ENCODE results near the gene SPRR4. TPM values are rescaled to one million over a fixed set of nuclear protein-coding genes. Genes with fewer than 3 reads are reported as not detected.

SPRR4 gene
- total RNA-seq, 4 donors from 2014 or later = not detected

DNA sequence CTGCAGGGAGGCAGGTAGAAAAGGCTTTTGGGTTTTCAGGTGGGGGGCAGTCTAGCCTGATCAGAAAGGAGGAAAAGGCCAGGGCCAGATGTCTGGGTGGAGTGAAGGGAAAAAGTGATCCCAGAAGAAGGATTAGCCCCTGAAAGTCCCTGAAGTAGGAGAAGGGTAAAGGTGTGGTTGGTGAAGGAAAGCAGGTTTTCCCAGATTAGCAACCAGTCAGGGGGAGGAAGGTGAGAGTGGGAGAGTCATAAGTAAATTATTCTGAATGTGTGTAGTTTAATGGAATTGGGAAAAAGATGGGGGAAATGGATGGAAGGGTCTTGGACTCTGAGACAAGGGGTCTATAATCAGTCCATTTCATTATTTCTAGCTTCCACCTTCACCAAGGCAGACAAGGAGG is 12.8 kb downstream of the SPRR4 start:
- TF ChIP-seq, protein P1, sequence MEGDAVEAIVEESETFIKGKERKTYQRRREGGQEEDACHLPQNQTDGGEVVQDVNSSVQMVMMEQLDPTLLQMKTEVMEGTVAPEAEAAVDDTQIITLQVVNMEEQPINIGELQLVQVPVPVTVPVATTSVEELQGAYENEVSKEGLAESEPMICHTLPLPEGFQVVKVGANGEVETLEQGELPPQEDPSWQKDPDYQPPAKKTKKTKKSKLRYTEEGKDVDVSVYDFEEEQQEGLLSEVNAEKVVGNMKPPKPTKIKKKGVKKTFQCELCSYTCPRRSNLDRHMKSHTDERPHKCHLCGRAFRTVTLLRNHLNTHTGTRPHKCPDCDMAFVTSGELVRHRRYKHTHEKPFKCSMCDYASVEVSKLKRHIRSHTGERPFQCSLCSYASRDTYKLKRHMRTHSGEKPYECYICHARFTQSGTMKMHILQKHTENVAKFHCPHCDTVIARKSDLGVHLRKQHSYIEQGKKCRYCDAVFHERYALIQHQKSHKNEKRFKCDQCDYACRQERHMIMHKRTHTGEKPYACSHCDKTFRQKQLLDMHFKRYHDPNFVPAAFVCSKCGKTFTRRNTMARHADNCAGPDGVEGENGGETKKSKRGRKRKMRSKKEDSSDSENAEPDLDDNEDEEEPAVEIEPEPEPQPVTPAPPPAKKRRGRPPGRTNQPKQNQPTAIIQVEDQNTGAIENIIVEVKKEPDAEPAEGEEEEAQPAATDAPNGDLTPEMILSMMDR (IDR thresholded peaks at IDR 0.05 in 4 of 5, conservative IDR thresholded peaks at IDR 0.05 in 1 of 5) = no peak
- TF ChIP-seq POLR2A (IDR thresholded peaks at IDR 0.05) = no peak
- Histone ChIP-seq H3K4me1 (no peaks in the 10 kb centered on the region), H3K9me3 (no peaks in the 10 kb centered on the region), H3K27me3 (no peaks in the 10 kb centered on the region), H3K27ac (no peak overlapping the region), H3K4me3 (no peak overlapping the region), H3K36me3 (no peaks in the 10 kb centered on the region)
- no peak for ATAC-seq
- in situ Hi-C loops (cut with MboI; ENCODE audit: low sequenced_read_pairs in 4 of 4) (no loop called here), intact Hi-C loops (cut with DNase I; ENCODE audit: low total_unique reads) (no loop called here)
- DNase-seq = no peak

DNA sequence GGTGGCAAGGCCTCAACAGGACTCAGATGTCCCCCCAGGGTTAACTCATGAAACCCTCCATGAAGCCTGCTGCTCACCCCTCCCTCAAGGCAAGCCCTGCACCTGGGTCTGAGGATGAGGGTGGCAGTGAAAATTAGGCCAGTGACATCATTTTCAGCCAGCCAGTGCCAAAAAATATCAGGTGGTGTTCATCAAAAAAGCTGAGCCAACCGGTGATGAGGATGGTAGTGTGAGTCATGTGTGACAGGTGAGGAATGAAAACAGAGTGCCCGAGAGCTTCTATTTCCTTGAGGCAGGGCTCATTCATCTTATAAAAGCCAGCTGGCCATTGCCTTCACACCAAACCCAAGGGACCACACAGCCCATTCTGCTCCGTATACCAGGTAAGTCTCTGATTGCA is 13.3 kb downstream of the SPRR4 start, which contains the start of gene SPRR1A:
TSS of gene SPRR1A (plus strand) at position 339 of the 400 bp plus-strand sequence. CDS start 1,150 bp downstream, outside the sequence.
- H3K36me3 ChIP-seq = no peaks in the 10 kb centered on the region
- no peak for ATAC-seq
- no peaks in the 10 kb centered on the region for H3K4me1 ChIP-seq
- H3K27me3 ChIP-seq = no peaks in the 10 kb centered on the region
- intact Hi-C loops (cut with DNase I; ENCODE audit: low total_unique reads) = no loop called here
- DNase-seq = no peak
- no peak within 1 kb of the TSS for H3K4me3 ChIP-seq
- H3K27ac ChIP-seq = no peak within 1 kb of the TSS
- H3K9me3 ChIP-seq = no peaks in the 10 kb centered on the region
- TF ChIP-seq POLR2A (IDR thresholded peaks at IDR 0.05) = no peak
- TF ChIP-seq, protein P1 (IDR thresholded peaks at IDR 0.05 in 4 of 5, conservative IDR thresholded peaks at IDR 0.05 in 1 of 5) = no peak
- in situ Hi-C loops (cut with MboI; ENCODE audit: low sequenced_read_pairs in 4 of 4) = no loop called here

DNA sequence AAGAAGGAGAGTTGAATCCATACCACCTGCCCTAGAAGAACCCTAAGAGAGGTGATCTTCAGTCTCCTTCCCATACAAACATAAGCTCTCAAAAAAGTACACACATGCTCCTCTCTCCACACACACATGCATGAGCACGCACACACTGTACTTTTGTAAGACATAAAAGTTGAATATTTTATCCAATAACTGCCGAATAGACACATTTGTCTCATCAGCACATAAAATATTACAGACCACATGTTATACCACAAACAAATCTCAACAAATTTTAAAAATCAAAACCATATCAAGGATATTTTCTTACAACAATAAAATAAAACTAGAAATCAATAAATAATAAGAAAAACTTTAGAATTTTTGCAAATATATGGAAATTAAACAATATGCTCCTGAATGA is 16.1 kb downstream of the SPRR4 start:
- in situ Hi-C loops (cut with MboI; ENCODE audit: low sequenced_read_pairs in 4 of 4) = no loop called here
- Histone ChIP-seq H3K27ac (no peak overlapping the region), H3K27me3 (no peaks in the 10 kb centered on the region), H3K4me3 (no peak overlapping the region), H3K4me1 (no peaks in the 10 kb centered on the region), H3K9me3 (no peaks in the 10 kb centered on the region), H3K36me3 (no peaks in the 10 kb centered on the region)
- TF ChIP-seq POLR2A (IDR thresholded peaks at IDR 0.05) = no peak
- TF ChIP-seq, protein P1 (IDR thresholded peaks at IDR 0.05 in 4 of 5, conservative IDR thresholded peaks at IDR 0.05 in 1 of 5) = no peak
- ATAC-seq = no peak
- no peak for DNase-seq
- intact Hi-C loops (cut with DNase I; ENCODE audit: low total_unique reads) = no loop called here

DNA sequence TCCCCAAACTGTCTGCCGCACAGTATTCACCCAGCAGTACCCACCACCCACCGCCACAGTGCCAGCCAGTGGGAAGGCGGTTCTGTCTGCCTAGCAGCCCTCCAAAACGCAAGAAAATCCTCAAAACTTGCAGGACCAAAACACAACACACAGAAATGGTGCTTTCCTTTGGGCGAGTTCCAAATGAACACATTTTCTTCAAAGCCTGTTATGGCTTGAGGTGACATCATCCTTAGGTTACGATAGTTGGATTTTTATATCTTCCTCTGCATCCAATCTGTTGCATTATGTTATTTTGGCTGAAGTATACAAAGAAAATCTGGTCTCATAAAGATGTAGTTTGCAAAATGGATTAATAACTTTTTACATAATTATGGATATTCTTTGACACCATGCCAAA is 22.7 kb downstream of the SPRR4 start:
- TF ChIP-seq, protein P1 (IDR thresholded peaks at IDR 0.05 in 4 of 5, conservative IDR thresholded peaks at IDR 0.05 in 1 of 5) = no peak
- TF ChIP-seq POLR2A (IDR thresholded peaks at IDR 0.05) = no peak
- Histone ChIP-seq H3K27me3 (no peaks in the 10 kb centered on the region), H3K27ac (no peak overlapping the region), H3K9me3 (no peaks in the 10 kb centered on the region), H3K36me3 (no peaks in the 10 kb centered on the region), H3K4me1 (no peaks in the 10 kb centered on the region), H3K4me3 (no peak overlapping the region)
- ATAC-seq (no peak), DNase-seq (no peak)
- in situ Hi-C loops (cut with MboI; ENCODE audit: low sequenced_read_pairs in 4 of 4) = no loop called here
- intact Hi-C loops (cut with DNase I; ENCODE audit: low total_unique reads) = no loop called here

DNA sequence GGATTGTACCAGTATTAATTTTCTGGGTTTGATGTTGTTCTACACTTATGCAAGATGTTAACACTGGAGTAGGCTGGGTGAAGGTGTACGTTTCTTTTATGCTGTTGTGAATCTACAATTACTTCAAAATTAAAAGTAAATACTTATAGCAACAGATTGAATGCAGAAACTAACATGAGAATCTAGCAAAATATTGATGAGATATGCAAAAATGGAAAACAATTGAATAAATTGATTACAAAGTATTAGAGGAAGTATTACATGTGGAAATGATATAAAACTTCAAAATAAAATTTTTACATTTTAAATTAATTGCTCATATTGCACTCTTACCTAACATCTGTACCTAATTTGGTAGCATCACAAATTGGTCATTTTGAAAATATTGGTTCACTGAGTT is 25.4 kb downstream of the SPRR4 start:
- Histone ChIP-seq H3K36me3 (no peaks in the 10 kb centered on the region), H3K27ac (no peak overlapping the region), H3K27me3 (no peaks in the 10 kb centered on the region), H3K4me1 (no peaks in the 10 kb centered on the region), H3K9me3 (no peaks in the 10 kb centered on the region), H3K4me3 (no peak overlapping the region)
- in situ Hi-C loops (cut with MboI; ENCODE audit: low sequenced_read_pairs in 4 of 4) (no loop called here), intact Hi-C loops (cut with DNase I; ENCODE audit: low total_unique reads) (no loop called here)
- DNase-seq = no peak
- TF ChIP-seq POLR2A (IDR thresholded peaks at IDR 0.05) = no peak
- TF ChIP-seq, protein P1 (IDR thresholded peaks at IDR 0.05 in 4 of 5, conservative IDR thresholded peaks at IDR 0.05 in 1 of 5) = no peak
- no peak for ATAC-seq

All from gastrocnemius medialis (tissue), 4 donors.